ENCODE data around the gene CD1D.

DNA sequence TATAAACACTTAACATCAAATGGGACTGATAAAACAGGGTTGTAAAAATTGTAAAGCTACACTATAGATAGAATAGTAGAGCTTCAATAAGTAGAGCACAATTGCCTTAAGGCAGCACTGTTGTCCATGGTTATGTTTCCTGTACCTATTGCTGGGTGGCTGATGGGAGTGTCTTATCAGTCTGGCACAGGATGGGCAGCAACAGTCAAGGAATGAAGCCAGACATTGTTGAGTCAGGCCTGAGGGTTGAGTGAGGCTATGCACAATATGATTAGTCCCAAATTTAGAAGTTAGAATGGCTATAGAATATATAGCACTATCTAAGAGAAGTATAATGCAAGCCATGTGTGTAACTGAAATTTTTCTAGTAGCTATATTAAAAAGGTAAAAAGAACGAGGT is 25.0 kb upstream of the CD1D start:
- TF ChIP-seq, protein P1, sequence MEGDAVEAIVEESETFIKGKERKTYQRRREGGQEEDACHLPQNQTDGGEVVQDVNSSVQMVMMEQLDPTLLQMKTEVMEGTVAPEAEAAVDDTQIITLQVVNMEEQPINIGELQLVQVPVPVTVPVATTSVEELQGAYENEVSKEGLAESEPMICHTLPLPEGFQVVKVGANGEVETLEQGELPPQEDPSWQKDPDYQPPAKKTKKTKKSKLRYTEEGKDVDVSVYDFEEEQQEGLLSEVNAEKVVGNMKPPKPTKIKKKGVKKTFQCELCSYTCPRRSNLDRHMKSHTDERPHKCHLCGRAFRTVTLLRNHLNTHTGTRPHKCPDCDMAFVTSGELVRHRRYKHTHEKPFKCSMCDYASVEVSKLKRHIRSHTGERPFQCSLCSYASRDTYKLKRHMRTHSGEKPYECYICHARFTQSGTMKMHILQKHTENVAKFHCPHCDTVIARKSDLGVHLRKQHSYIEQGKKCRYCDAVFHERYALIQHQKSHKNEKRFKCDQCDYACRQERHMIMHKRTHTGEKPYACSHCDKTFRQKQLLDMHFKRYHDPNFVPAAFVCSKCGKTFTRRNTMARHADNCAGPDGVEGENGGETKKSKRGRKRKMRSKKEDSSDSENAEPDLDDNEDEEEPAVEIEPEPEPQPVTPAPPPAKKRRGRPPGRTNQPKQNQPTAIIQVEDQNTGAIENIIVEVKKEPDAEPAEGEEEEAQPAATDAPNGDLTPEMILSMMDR (IDR thresholded peaks at IDR 0.05): no peak
- TF ChIP-seq POLR2A (IDR thresholded peaks at IDR 0.05): no peak

Measured in right lobe of liver (tissue), 4 donors.